SIG-M5 treated with dmso at 0.1 percent for 504 hours (cell line): ENCODE results near the gene TMCO4.

Experiments
- DNase-seq: peaks from one replicate; lab custom pipeline; 2025; ENCODE audit not compliant: unreplicated experiment; lab: John Stamatoyannopoulos, UW

The TMCO4 gene

GRCh38 chr1:19750882-19751276 is 48.8 kb downstream of the TMCO4 start:
- DNase-seq = no peak

DNA sequence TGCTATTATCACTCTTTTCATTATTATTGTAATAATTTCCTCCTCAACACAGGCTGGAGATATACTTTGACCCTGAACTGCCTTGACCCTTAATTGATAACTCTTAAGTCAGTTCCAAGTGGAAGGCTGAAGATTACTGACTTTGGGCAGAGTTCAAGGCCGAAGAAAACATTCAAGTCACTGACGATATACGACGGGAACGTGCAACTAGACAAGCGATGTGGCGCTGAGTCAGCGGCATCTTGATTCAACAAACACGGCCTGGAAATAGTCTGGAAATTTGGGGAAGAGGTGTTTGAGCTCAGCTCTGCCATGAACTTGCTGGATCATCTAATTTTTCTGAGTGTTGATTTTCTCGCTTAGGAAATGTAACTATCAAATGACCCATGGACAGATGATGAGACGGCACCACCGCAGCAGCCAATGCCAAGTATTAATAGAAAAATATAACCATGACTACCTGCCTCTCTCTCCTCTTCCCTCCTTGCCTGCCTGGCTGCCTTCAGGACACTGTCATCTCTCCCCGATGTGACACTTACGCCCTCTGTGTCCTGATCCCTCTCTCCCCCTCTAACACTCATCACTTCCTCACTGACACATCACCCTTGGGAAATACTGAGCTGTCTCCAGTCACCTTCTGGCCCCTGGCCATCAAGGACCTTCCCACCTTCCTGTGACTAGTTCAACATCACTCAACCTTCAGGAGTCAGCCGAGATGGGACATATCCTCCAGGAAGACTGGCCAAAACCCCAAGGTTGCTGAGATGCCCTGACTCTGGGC is 49.4 kb downstream of the TMCO4 start:
- DNase-seq = no peak

DNA sequence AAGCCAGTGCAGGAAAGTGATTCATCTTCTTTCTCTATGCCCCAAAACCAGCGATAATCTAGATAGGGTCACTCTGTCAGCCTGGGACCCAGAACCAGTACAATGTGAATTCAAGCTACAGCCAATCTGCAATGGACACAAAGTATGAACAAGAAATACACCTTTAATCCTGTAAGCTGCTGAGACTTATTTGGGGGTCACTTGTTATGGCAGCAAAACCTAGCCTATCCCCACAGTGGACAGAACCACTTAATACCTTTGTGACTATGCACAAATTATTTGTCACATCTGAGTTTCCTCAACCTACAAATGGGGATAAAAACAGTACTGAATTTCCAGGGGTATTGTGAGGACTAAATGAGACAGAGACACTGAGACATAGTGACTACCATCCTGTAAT is 50.0 kb downstream of the TMCO4 start:
- no peak for DNase-seq

GRCh38 chr1:19747761-19748160 is 52.0 kb downstream of the TMCO4 start:
- DNase-seq = no peak

GRCh38 chr1:19744886-19745285 is 54.8 kb downstream of the TMCO4 start:
- DNase-seq = no peak

DNA sequence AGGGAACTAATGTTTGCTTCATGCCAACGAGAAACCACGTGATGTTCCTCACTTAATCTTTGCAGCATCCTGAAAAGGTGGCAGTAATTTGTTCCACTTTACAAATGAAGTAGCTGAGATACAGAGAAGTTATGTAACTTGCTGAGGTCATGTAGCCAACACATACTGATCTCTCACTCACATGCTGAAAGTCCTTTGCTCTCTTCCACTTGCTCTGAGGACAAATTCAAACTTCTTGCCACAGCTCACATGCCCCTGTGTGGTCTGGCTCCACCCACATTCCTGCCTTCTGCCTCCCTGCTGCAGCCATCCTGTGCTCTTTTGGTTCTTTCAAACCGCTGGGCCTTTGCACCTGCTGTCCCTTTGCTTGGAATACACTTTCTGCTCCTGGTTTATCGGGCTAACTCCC is 55.4 kb downstream of the TMCO4 start:
- no peak for DNase-seq

DNA sequence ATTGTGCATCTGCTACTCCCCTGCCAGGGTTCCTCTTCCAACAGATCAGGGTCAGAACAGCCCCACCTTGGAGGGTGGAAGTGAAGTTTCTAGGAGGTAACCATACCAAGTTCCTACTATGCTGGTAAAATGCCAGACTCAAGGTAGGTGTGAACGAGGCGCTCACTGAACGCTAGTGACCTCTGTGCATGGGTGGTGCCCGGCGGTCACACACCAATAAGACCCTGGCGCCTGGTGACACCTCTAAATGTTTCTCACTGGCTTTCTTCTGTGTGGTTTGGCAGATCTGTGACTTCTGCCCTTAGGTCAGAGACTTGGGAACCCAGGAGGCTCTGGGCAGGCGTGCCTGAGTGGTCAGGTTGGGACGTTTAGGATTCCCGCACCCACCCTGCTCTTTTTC is 55.9 kb downstream of the TMCO4 start:
- DNase-seq = no peak

- DNase-seq = no peak
These were observed 56.5 kb downstream of the TMCO4 start for GRCh38 chr1:19743180-19743579.

- DNase-seq = no peak
These were observed 60.1 kb downstream of the TMCO4 start for GRCh38 chr1:19739628-19740027.

DNA sequence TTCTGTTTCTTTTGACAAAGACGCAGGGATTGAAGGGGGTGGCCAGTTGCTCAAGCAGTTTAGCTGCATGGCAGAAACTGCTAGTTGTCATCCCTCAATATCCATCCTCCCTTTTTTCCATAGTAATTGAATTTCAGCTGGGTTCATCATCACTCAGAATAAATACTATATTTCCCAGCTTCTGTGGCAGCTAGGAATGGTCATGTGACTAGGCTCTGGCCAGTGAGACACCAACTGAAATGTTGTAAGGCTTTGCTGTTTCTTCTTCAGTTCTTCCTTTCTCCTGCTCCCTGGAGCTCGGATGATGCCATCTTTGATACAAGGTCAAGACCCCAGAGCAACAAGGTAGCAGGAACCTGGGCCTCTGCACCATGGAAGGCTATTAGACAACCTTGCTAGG is 61.0 kb downstream of the TMCO4 start:
- DNase-seq = no peak

- no peak for DNase-seq
These were observed 61.6 kb downstream of the TMCO4 start for GRCh38 chr1:19738076-19738475.

GRCh38 chr1:19737104-19737825 is 62.5 kb downstream of the TMCO4 start:
- DNase-seq = no peak

DNA sequence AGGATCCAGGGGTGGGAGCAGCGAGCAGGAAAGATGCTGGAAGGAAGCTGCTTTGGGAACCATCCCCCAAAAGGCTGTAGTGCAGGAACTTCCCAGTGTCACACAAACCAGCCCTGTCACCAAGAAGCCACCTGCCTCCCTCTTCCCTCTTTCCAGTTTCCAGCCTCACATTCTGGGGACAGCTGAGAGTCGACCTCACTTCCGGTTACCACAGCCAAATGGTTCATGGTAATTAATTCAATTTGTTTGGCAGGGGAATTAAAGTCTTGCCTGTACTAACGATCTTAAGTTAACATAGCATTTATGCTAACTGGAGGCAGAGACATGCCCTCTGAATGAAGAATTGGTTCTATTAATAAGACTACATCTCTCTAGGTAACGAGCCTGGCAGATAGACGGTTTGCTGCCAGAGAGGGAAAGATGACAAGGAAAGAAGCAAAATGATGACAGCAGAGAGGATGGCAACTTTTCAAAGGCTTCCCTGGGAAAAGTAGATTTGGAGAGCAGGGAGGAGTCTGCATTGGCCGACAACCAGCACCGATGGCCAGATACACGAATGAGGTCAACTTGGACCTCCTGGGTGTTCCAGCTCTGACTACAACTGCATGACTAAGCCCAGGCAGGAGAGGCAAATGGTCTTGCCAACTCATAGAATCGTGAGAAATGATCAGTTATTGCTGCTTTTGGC is 64.1 kb downstream of the TMCO4 start:
- DNase-seq = no peak

DNA sequence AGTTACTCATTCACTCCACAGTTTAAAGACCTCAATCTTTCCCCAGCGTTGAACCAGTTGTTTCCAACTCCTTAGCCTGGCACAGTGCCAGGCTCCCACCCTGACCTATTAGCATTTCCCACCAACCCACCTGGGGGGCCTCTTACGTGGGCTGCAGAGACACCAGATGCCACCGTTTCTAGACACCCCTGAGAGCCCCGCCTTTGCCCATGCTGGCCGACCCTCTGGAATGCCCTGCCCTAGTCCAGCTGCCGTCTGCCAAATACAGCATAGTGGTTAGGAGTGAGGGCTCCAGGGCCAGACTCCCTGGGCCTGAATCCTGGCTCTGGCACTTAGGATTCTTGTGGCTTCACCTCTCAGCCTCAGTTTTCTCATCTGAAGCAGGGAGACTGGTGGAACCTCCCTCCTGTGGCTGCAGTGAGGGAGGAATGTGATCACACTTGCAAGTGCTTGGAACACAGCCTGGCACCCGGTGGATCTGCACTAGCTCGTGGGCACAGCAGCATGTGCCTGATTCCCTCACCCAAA is 65.2 kb downstream of the TMCO4 start:
- no peak for DNase-seq

DNA sequence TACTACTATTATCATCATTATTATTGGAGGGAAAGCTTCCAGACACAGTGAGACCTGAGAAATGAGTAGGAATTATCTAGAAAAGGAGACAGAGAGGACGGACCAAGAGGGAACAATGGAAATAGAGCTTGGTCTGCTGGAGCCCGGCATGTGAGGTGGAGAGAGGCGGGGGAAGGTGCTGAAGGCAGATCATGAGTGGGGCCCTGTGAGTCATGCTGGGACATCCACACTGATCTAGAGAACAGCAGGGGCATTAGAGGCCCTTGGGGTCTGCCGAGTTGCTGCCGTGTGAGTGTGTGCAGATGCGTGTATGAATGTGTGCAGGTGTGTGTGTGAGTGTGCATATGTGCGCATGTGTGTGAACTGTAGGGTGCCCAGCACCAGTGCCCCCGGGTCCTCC is 65.7 kb downstream of the TMCO4 start:
- DNase-seq = no peak

DNA sequence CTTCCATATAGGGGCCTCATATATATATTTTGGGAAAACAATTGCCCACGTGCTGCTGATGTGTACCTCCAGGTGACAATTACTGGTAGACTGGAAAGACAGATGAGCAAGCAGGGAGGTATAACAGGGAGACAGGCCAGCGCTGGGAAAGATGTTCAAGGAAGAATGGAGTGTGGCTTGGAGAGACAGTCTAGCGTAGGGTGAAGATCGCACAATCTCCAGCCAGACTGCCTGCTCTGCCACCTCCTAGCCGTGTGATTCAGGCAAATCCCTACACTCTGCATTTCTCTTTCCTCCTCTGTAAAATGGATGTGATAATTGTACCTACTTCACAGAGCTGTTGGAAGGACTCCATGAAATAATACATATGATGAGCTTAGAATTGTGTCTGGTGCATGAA is 66.1 kb downstream of the TMCO4 start:
- no peak for DNase-seq

DNA sequence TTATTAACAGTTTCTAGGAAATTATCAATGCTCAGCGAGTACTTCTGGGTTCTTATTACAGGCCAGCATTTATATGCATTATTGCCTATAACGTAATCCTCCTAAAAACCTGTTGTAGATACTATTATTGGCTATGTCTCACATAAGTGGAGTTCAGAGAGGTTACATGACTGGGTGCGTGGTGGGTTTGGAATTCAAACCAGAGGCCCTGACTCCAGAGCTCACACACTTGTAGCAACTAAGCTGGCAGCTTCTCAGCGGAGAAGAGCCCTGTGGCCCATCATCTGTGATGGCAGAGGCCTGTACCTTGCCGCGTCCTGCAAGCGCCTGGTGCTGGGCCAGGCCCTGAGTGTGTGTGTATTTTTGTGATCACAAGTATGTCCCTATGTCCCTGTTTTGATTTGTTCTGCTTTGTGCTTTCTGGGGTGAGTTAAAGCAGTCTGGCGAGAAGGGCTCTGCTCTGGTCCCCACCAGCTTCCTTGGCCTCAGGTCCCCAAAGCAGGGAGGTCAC is 68.3 kb downstream of the TMCO4 start:
- no peak for DNase-seq

- DNase-seq = no peak
These were observed 68.9 kb downstream of the TMCO4 start for GRCh38 chr1:19730793-19731192.

DNA sequence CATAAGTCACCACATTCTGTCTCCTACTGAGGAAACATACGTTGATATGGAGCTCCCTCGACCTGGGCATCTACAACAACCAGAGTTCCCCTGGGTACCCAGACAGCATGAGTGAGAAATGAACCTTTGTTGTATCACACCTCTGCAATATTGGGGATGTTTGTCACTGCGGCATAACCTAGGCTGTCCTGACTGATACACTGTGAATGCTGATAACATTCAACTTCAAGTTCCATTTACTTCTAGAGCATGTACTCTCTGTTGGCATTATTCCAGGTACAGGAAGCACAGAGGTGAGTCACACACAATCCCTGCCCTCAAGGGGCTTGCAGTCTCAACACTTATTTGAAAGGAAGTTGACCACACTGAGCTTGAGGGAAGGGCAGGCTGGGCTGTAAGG is 69.5 kb downstream of the TMCO4 start:
- DNase-seq = no peak

GRCh38 chr1:19728413-19729145 is 71.1 kb downstream of the TMCO4 start:
- no peak for DNase-seq

DNA sequence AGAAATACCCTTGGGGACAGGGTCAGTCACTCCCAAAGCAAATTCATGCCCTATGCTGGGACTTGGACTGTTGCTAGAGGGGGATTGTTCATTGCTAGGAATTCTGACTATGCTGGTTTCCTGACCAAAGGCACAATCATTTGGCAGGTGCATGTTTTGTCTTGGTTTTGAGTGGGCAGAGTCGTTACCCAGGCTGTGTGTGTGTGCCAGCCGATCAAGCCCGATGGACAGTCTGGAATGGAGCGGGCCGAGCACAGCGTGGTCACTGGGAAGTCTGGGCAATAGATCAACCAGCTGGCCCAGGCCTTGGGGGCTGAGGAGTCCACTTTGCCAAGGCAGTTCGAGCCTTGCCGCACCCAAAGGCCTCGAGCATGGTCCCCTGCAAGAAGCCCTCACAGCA is 74.1 kb downstream of the TMCO4 start:
- DNase-seq = no peak
